HepG2 (cell line): ENCODE data around the gene TSNAX. TPM values are rescaled to one million over a fixed set of nuclear protein-coding genes. Genes with fewer than 3 reads are reported as not detected.
"Not testable (repeated sequence)": the region's sequence is repeated elsewhere in the genome, so short reads cannot be mapped to it uniquely, and the experiment has no call there.

Source experiments
- ATAC-seq: fragments of 200-7000 bp; cut with Tn5 transposase; 3 replicates; pipeline ENCODE4 v1.9.1; 2020; ENCODE audit warnings: mild to moderate bottlenecking, moderate library complexity
- BruUV-seq: library from RNA; stranded (reverse); fragments of 400-500 nt; replicated peaks from 2 replicates; lab custom pipeline; 2021; lab: Mats Ljungman, UMichigan
- CTCF ChIA-PET: fragments of 300-600 bp; formaldehyde crosslinking; extraction: SDS; loops from one replicate; lab custom pipeline; 2021; ENCODE audit warnings: low total read pairs, inconsistent platforms, low intra/inter-chr PET ratio; lab: Yijun Ruan, JAX
- POLR2A ChIA-PET: fragments of 350-600 bp; sonication (Branson Sonifier 250); formaldehyde crosslinking; loops from one replicate; lab custom pipeline; 2020; ENCODE audit warnings: antibody characterized with exemption, inconsistent platforms; lab: Yijun Ruan, JAX
- DNase-seq: peaks from one replicate; pipeline ENCODE4 v3.0.0-alpha.2; 2015; ENCODE audit warnings: low spot score
- FAIRE-seq: peaks from 3 replicates; lab custom pipeline; 2011; peaks lifted over from hg19 to GRCh38; lab: Jason Lieb, UNC
- H2AFZ ChIP-seq: one replicate; pipeline ENCODE4 v1.6.1; 2011; ENCODE audit warnings: low read length, inconsistent platforms
- H3K27ac ChIP-seq: fragments of 300-600 bp; 3 replicates; pipeline ENCODE4 v1.8.0; 2011; ENCODE audit warnings: mixed run types, mild to moderate bottlenecking, mixed read lengths, low read length, inconsistent platforms; ENCODE audit not compliant: insufficient read depth; ENCODE audit errors: extremely low read length
- H3K27me3 ChIP-seq, 2 experiments: fragments of 200-600 bp in 1 of 2; 2 replicates in 1 of 2; 3 replicates in 1 of 2; pipeline versions ENCODE4 v1.6.0 to v1.8.0; 2011; ENCODE audit warnings: low read length in 2 of 2, mild to moderate bottlenecking in 2 of 2, moderate library complexity in 2 of 2, inconsistent platforms in 1 of 2; ENCODE audit not compliant: insufficient read depth in 2 of 2, control insufficient read depth in 1 of 2
- H3K36me3 ChIP-seq, 2 experiments: fragments of 200-600 bp in 1 of 2; replicated peaks in 1 of 2; 2 replicates in 1 of 2; 3 replicates in 1 of 2; pipeline versions ENCODE4 v1.5.1 to v1.8.0; 2011; ENCODE audit warnings: low read length in 2 of 2, inconsistent platforms in 1 of 2; ENCODE audit not compliant: insufficient read depth in 2 of 2, control insufficient read depth in 1 of 2
- H3K4me1 ChIP-seq: 2 replicates; pipeline ENCODE4 v1.5.1; 2012; ENCODE audit warnings: low read length, inconsistent platforms; ENCODE audit not compliant: insufficient read depth
- H3K4me2 ChIP-seq: 2 replicates; pipeline ENCODE4 v1.6.0; 2011; ENCODE audit warnings: low read depth, low read length, inconsistent platforms
- H3K4me3 ChIP-seq, 3 experiments: fragments of 200-600 bp in 1 of 3; sonication (generic), shearing (Covaris generic) in 1 of 3; replicated peaks in 1 of 3; 2 replicates each; pipeline ENCODE4 v1.5.1; 2011 to 2016; ENCODE audit warnings: low read length in 3 of 3, inconsistent platforms in 2 of 3, low read depth in 2 of 3, mild to moderate bottlenecking in 2 of 3, control low read depth in 1 of 3, mixed read lengths in 1 of 3; ENCODE audit not compliant: insufficient read depth in 1 of 3
- H3K79me2 ChIP-seq: one replicate; pipeline ENCODE4 v1.6.1; 2011; ENCODE audit warnings: low read length, inconsistent platforms; ENCODE audit not compliant: insufficient read depth
- H3K9ac ChIP-seq: 2 replicates; pipeline ENCODE4 v1.6.0; 2011; ENCODE audit warnings: mild to moderate bottlenecking, low read depth, low read length, inconsistent platforms; ENCODE audit not compliant: insufficient read depth
- H3K9me3 ChIP-seq: 2 replicates; pipeline ENCODE4 v1.5.1; 2012; ENCODE audit warnings: mild to moderate bottlenecking, low read length
- H4K20me1 ChIP-seq: 2 replicates; pipeline ENCODE4 v1.6.0; 2011; ENCODE audit warnings: inconsistent platforms, mild to moderate bottlenecking, low read length, moderate library complexity; ENCODE audit not compliant: insufficient read depth
- ARNT2 ChIP-seq: sonication (generic); formaldehyde crosslinking; IDR thresholded peaks from 2 replicates; pipeline ENCODE4 v1.8.0; 2022; ENCODE audit warnings: mild to moderate bottlenecking, low read depth, missing genetic modification reagents, moderate library complexity
- FOXA1 ChIP-seq, 2 experiments: fragments of 450-650 bp in 1 of 2; sonication (generic) in 1 of 2; formaldehyde crosslinking in 1 of 2; IDR thresholded peaks; 2 replicates each; pipeline versions ENCODE4 v1.4.0 to v1.6.1; 2016 to 2020; ENCODE audit warnings: missing genetic modification reagents in 1 of 2
- GATAD1 ChIP-seq: IDR thresholded peaks from 2 replicates; pipeline ENCODE4 v1.6.1; 2016; ENCODE audit warnings: missing genetic modification reagents, missing compliant biosample characterization
- KMT2A ChIP-seq: sonication (generic); formaldehyde crosslinking; IDR thresholded peaks from 2 replicates; pipeline ENCODE4 v1.4.0; 2020; ENCODE audit warnings: missing genetic modification reagents
- MBD4 ChIP-seq: IDR thresholded peaks from 2 replicates; pipeline ENCODE4 v1.6.1; 2012; ENCODE audit warnings: low read length, inconsistent platforms, borderline replicate concordance
- RAD51 ChIP-seq: fragments of 450-650 bp; IDR thresholded peaks from 2 replicates; pipeline ENCODE4 v1.6.1; 2016; ENCODE audit warnings: borderline replicate concordance
- TBP ChIP-seq: sonication (generic); formaldehyde crosslinking; IDR thresholded peaks from 2 replicates; pipeline ENCODE4 v1.5.0; 2020; ENCODE audit warnings: missing genetic modification reagents
- THYN1 ChIP-seq: sonication (generic); formaldehyde crosslinking; IDR thresholded peaks from 2 replicates; pipeline ENCODE4 v1.8.1; 2023; ENCODE audit warnings: low read depth, mild to moderate bottlenecking, moderate library complexity, missing genetic modification reagents, borderline replicate concordance
- ZFP62 ChIP-seq: sonication (generic); formaldehyde crosslinking; IDR thresholded peaks from 2 replicates; pipeline ENCODE4 v1.4.0; 2020; ENCODE audit warnings: missing genetic modification reagents
- ZNF337 ChIP-seq: sonication (generic); formaldehyde crosslinking; IDR thresholded peaks from 2 replicates; pipeline ENCODE4 v1.5.1; 2020; ENCODE audit warnings: missing genetic modification reagents, low read depth, mild to moderate bottlenecking, borderline replicate concordance
- ZNF569 ChIP-seq: sonication (generic); formaldehyde crosslinking; IDR thresholded peaks from 2 replicates; pipeline ENCODE4 v1.5.0; 2020; ENCODE audit warnings: mild to moderate bottlenecking, missing genetic modification reagents, moderate library complexity, borderline replicate concordance
- WGBS: methylation state at CpG from one replicate; pipeline ENCODE4 v1.1.6; 2017; ENCODE audit warnings: low lambda C conversion rate; 5-methylcytosine and 5-hydroxymethylcytosine counted together
- in situ Hi-C: cut with HindIII; loops from 2 replicates; pipeline ENCODE4 v1.10.0; 2017; ENCODE audit warnings: low pct_unique_long_range_greater_than_20kb; ENCODE audit not compliant: extremely low pct_ligation_motif_present
- intact Hi-C: fragments of 100-400 bp; cut with micrococcal nuclease; formaldehyde crosslinking; loops from one replicate; pipeline ENCODE4 v1.10.0; 2022; ENCODE audit not compliant: unreplicated experiment
- polyA plus RNA-seq, 8 experiments: library from polyadenylated mRNA; depleted of rRNA in 3 of 8; stranded (reverse) in 7 of 8; unstranded in 1 of 8; fragments of >200 nt; fragmentation: Illumina TruSeq in 4 of 8; extraction: Trizol in 4 of 8; gene quantifications; 2 replicates each; pipeline versions ENCODE4 v1.2.1 to v1.2.3, GENCODE V29; 2011 to 2016; ENCODE audit warnings: low read depth in 4 of 8, missing spikeins in 1 of 8, mixed read lengths in 1 of 8; ENCODE audit not compliant: insufficient read depth in 1 of 8
- total RNA-seq, 5 experiments: library from RNA; depleted of rRNA; stranded (reverse); fragments of >200 nt; fragmentation: Illumina TruSeq; extraction: Trizol; gene quantifications; 2 replicates each; pipeline ENCODE4 v1.2.3, GENCODE V29; 2016; ENCODE audit warnings: low read depth in 1 of 5
- TF ChIP-seq, protein P1 (sequence below): sonication (generic); formaldehyde crosslinking; IDR thresholded peaks from 2 replicates; pipeline ENCODE4 v1.4.0; 2020; ENCODE audit warnings: missing genetic modification reagents; ENCODE audit errors: not compliant biosample characterization
- TF ChIP-seq, protein P2 (sequence below), 2 experiments: fragments of 450-650 bp in 1 of 2; sonication (generic) in 1 of 2; formaldehyde crosslinking; IDR thresholded peaks; 2 replicates each; pipeline versions ENCODE4 v1.5.0 to v1.8.0; 2020 to 2022; ENCODE audit warnings: mild to moderate bottlenecking in 1 of 2, missing genetic modification reagents in 1 of 2
- TF ChIP-seq, protein P3 (sequence below): sonication (generic); formaldehyde crosslinking; IDR thresholded peaks from 2 replicates; pipeline ENCODE4 v1.5.0; 2020; ENCODE audit warnings: missing genetic modification reagents
- TF ChIP-seq, protein P4 (sequence below): sonication (generic); formaldehyde crosslinking; IDR thresholded peaks from 2 replicates; pipeline ENCODE4 v1.4.0; 2020; ENCODE audit warnings: missing genetic modification reagents

Gene TSNAX
- total and polyA plus RNA-seq, 2 of the 13 experiments (the other 11 are each of a cell fraction or from before 2014, with no cell fraction given) = 13.2 to 46.2 TPM

DNA sequence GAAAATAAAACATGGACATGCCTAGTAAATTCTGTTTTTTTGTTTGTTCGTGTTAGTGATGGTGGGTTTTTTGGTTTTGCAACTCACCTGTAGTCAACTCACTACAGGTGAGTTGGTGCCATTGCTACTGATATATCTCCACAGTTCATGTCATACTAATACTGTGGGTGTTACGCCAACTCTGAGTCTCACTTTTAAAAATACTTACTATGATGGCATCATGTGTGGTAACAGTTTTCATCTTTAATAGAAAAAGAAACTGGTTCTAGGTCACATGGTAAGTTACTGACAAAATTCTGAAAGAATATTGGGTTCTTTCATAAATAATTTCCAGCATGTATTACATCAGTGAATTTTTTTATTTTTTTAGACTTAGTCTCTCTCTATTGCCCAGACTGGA, 38.0 kb downstream of the TSNAX start (continued):
- TF ChIP-seq ZFP62 (CRISPR knock-in tag) = no peak

DNA sequence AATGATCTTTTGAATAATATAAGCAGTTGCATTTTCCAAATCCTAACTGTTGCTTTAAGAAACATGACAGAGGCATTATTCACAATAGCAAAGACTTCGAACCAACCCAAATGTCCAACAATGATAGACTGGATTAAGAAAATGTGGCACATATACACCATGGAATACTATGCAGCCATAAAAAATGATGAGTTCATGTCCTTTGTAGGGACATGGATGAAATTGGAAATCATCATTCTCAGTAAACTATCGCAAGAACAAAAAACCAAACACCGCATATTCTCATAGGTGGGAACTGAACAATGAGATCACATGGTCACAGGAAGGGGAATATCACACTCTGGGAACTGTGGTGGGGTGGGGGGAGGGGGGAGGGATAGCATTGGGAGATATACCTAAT, 41.8 kb downstream of the TSNAX start:
- H3K4me1 ChIP-seq, H3K27ac ChIP-seq, ATAC-seq, FAIRE-seq, H3K4me3 ChIP-seq, H3K4me2 ChIP-seq, BruUV-seq, H3K9ac ChIP-seq, intact Hi-C loops, DNase-seq, H3K79me2 ChIP-seq, POLR2A ChIA-PET, in situ Hi-C loops, H3K27me3 ChIP-seq, H3K9me3 ChIP-seq, CTCF ChIA-PET, H3K36me3 ChIP-seq, H2AFZ ChIP-seq, H4K20me1 ChIP-seq: not testable (repeated sequence)
- 95% methylated on average over 3 of the region's 3 CpGs for WGBS

DNA sequence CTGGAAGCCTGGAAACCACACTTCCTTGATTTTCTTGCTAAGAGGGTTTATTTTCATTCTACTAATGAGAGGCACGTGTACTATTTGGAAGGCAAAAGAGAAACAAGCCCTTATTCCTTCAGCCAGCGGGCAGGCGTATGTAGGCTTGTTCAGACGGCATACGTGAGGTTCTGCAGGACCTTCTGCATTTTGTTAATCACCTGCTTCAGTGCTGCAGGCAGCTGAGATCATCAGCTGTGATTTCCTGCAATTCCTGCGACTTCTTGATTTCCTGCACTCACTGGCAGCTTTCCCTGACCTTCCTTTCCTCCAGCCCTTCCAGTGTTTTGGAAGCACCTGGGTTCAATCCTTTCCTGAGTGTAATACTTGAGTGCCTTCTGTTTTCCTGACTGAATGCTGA, 43.4 kb downstream of the TSNAX start:
- Histone ChIP-seq H3K27ac (no peak overlapping the region), H3K79me2 (no peaks in the 10 kb centered on the region), H3K4me1 (peaks cover 5% of the 10 kb centered on the region), H3K36me3 (0 out of 5 replicates have a peak, but pooled peaks cover 0 to 2% of the 10 kb centered on the region in 2 experiments), H3K9me3 (no peaks in the 10 kb centered on the region), H4K20me1 (no peaks in the 10 kb centered on the region), H3K4me3 (no peak overlapping the region), H3K9ac (no peak overlapping the region), H3K4me2 (no peak overlapping the region), H2AFZ (no peak overlapping the region), H3K27me3 (no peaks in the 10 kb centered on the region)
- WGBS = 97% methylated on average over 6 of the region's 6 CpGs
- in situ Hi-C loops = no loop called here
- TF ChIP-seq MBD4 = no peak
- no peak for TF ChIP-seq RAD51
- no peak for TF ChIP-seq FOXA1 (IDR thresholded peaks at IDR 0.05)
- TF ChIP-seq FOXA1 (CRISPR knock-in tag; IDR thresholded peaks at IDR 0.05) = no peak
- TF ChIP-seq ZNF337 (CRISPR knock-in tag) = no peak
- TF ChIP-seq GATAD1 (CRISPR knock-in tag) = no peak
- no peak for TF ChIP-seq ARNT2 (CRISPR knock-in tag)
- TF ChIP-seq, protein P1, sequence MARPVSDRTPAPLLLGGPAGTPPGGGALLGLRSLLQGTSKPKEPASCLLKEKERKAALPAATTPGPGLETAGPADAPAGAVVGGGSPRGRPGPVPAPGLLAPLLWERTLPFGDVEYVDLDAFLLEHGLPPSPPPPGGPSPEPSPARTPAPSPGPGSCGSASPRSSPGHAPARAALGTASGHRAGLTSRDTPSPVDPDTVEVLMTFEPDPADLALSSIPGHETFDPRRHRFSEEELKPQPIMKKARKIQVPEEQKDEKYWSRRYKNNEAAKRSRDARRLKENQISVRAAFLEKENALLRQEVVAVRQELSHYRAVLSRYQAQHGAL (CRISPR knock-in tag) = no peak
- TF ChIP-seq THYN1 (CRISPR knock-in tag) = no peak
- TF ChIP-seq, protein P2, sequence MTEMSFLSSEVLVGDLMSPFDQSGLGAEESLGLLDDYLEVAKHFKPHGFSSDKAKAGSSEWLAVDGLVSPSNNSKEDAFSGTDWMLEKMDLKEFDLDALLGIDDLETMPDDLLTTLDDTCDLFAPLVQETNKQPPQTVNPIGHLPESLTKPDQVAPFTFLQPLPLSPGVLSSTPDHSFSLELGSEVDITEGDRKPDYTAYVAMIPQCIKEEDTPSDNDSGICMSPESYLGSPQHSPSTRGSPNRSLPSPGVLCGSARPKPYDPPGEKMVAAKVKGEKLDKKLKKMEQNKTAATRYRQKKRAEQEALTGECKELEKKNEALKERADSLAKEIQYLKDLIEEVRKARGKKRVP (CRISPR knock-in tag; IDR thresholded peaks at IDR 0.05) = no peak
- TF ChIP-seq, protein P3, sequence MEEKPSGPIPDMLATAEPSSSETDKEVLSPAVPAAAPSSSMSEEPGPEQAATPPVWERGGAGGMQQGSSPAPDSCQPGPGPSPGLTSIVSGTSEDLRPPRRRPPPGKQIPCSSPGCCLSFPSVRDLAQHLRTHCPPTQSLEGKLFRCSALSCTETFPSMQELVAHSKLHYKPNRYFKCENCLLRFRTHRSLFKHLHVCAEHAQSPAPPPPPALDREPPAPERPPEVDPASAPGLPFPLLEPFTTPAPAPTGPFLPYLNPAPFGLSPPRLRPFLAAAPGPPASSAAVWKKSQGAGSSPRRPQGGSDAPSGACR = no peak
- TF ChIP-seq, protein P4, sequence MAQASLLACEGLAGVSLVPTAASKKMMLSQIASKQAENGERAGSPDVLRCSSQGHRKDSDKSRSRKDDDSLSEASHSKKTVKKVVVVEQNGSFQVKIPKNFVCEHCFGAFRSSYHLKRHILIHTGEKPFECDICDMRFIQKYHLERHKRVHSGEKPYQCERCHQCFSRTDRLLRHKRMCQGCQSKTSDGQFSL = no peak
- TF ChIP-seq KMT2A (CRISPR knock-in tag) = no peak
- no peak for TF ChIP-seq ZNF569 (CRISPR knock-in tag)
- TF ChIP-seq TBP (CRISPR knock-in tag) = no peak
- no peak for FAIRE-seq
- BruUV-seq = no TSS peak
- ChIA-PET CTCF (no interaction called here), POLR2A (no interaction called here)
- no peak for DNase-seq
- no peak for ATAC-seq
- intact Hi-C loops = no loop called here
